Endothelial cell of umbilical vein (primary cell): ENCODE data around the gene SERTAD1. TPM values are rescaled to one million over a fixed set of nuclear protein-coding genes. Genes with fewer than 3 reads are reported as not detected.
A peak's percentile ranks its signal among the peaks of the same experiment; 100 is the strongest.

Source experiments
- BruUV-seq: library from RNA; stranded (reverse); fragments of 400-500 nt; replicated peaks from 2 replicates; lab custom pipeline; 2021; lab: Mats Ljungman, UMichigan
- CTCF ChIA-PET: fragments of 300-600, 350-600 bp; sonication (Branson Sonifier 250); formaldehyde crosslinking; loops from one replicate; lab custom pipeline; 2021; ENCODE audit warnings: antibody characterized with exemption, inconsistent platforms; lab: Charles Lee
- POLR2A ChIA-PET: fragments of 300-600, 350-600 bp; sonication (Branson Sonifier 250); formaldehyde crosslinking; loops from one replicate; lab custom pipeline; 2021; ENCODE audit warnings: antibody characterized with exemption, inconsistent platforms; lab: Charles Lee
- DNase-seq: peaks from one replicate; pipeline ENCODE4 v3.0.0-alpha.2; 2011; ENCODE audit warnings: low read depth, low spot score
- FAIRE-seq: peaks from 2 replicates; lab custom pipeline; 2011; peaks lifted over from hg19 to GRCh38; lab: Jason Lieb, UNC
- H2AFZ ChIP-seq: 2 replicates; pipeline ENCODE4 v1.6.0; 2012; ENCODE audit warnings: low read depth, low read length, control low read depth, inconsistent platforms
- H3K27ac ChIP-seq: 2 replicates; pipeline ENCODE4 v1.5.1; 2011; ENCODE audit warnings: low read depth, mild to moderate bottlenecking, control low read depth, low read length, moderate library complexity; ENCODE audit not compliant: insufficient read depth
- H3K27me3 ChIP-seq, 2 experiments: 2 replicates each; pipeline versions ENCODE4 v1.6.0 to v1.6.1; 2011; ENCODE audit warnings: low read length in 2 of 2, mixed read lengths in 1 of 2; ENCODE audit not compliant: control insufficient read depth in 2 of 2, insufficient read depth in 2 of 2
- H3K36me3 ChIP-seq, 2 experiments: 2 replicates in 1 of 2; 3 replicates in 1 of 2; pipeline ENCODE4 v1.5.1; 2011; ENCODE audit warnings: low read length in 2 of 2, mild to moderate bottlenecking in 1 of 2, moderate library complexity in 1 of 2; ENCODE audit not compliant: control insufficient read depth in 2 of 2, insufficient read depth in 2 of 2; ENCODE audit errors: extremely low read depth in 1 of 2
- H3K4me1 ChIP-seq: 3 replicates; pipeline ENCODE4 v1.5.1; 2011; ENCODE audit warnings: mild to moderate bottlenecking, low read length; ENCODE audit not compliant: control insufficient read depth, insufficient read depth; ENCODE audit errors: extremely low read depth
- H3K4me2 ChIP-seq: 2 replicates; pipeline ENCODE4 v1.6.1; 2011; ENCODE audit warnings: low read length, control low read depth, mixed read lengths; ENCODE audit not compliant: insufficient read depth
- H3K4me3 ChIP-seq, 3 experiments: fragments of 200-600 bp in 1 of 3; sonication (generic), shearing (Covaris generic) in 1 of 3; replicated peaks in 1 of 3; 2 replicates each; pipeline ENCODE4 v1.5.1; 2011 to 2016; ENCODE audit warnings: control low read depth in 3 of 3, low read length in 3 of 3, mild to moderate bottlenecking in 2 of 3, inconsistent platforms in 1 of 3, low read depth in 1 of 3, moderate library complexity in 1 of 3; ENCODE audit not compliant: insufficient read depth in 1 of 3
- H3K79me2 ChIP-seq: 2 replicates; pipeline ENCODE4 v1.6.0; 2012; ENCODE audit warnings: low read length, inconsistent platforms; ENCODE audit not compliant: control insufficient read depth, insufficient read depth
- H3K9ac ChIP-seq: replicated peaks from 2 replicates; pipeline ENCODE3; 2011; ENCODE audit warnings: low read length, control low read depth; ENCODE audit not compliant: insufficient read depth; ENCODE audit errors: extremely low read depth
- H3K9me1 ChIP-seq: replicated peaks from 3 replicates; pipeline ENCODE4 v1.6.0; 2011; ENCODE audit warnings: mild to moderate bottlenecking, low read length; ENCODE audit not compliant: control insufficient read depth, insufficient read depth; ENCODE audit errors: extremely low read depth
- H3K9me3 ChIP-seq: replicated peaks from 2 replicates; pipeline ENCODE4 v1.5.1; 2012; ENCODE audit warnings: low read length, inconsistent platforms; ENCODE audit not compliant: control insufficient read depth, insufficient read depth
- H4K20me1 ChIP-seq: replicated peaks from 2 replicates; pipeline ENCODE3; 2011; ENCODE audit warnings: mild to moderate bottlenecking, low read length; ENCODE audit not compliant: control insufficient read depth, insufficient read depth; ENCODE audit errors: extremely low read depth
- CTCF ChIP-seq, 2 donors: IDR thresholded peaks; 1 replicate in 1 of 2; 2 replicates in 1 of 2; pipeline ENCODE4 v1.5.1; 2011; ENCODE audit warnings: low read length in 2 of 2, mild to moderate bottlenecking in 2 of 2, moderate library complexity in 2 of 2, control low read depth in 1 of 2, inconsistent platforms in 1 of 2, low read depth in 1 of 2; ENCODE audit not compliant: insufficient read depth in 1 of 2; ENCODE audit errors: extremely low read depth in 1 of 2
- EZH2 ChIP-seq: IDR thresholded peaks from 2 replicates; pipeline ENCODE4 v1.6.1; 2012; ENCODE audit warnings: borderline replicate concordance, low read depth, mild to moderate bottlenecking, moderate library complexity, low read length, inconsistent platforms; ENCODE audit not compliant: severe bottlenecking
- JUN ChIP-seq: IDR thresholded peaks from 2 replicates; pipeline ENCODE4 v1.6.1; 2011; ENCODE audit warnings: borderline replicate concordance, low read depth; ENCODE audit not compliant: insufficient read length, insufficient read depth
- MYC ChIP-seq: IDR thresholded peaks from one replicate; pipeline ENCODE4 v1.6.1; 2011; ENCODE audit warnings: mild to moderate bottlenecking, low read depth, low read length
- POLR2AphosphoS5 ChIP-seq: IDR thresholded peaks from 2 replicates; pipeline ENCODE4 v1.6.1; 2012; ENCODE audit warnings: low read depth, mild to moderate bottlenecking, control low read depth, low read length, moderate library complexity; ENCODE audit not compliant: insufficient read depth
- dilution Hi-C: fragments of 300-500 bp; cut with MboI; formaldehyde crosslinking; loops from one replicate; pipeline ENCODE4 v1.15.0; 2019; ENCODE audit warnings: low sequenced_read_pairs; ENCODE audit not compliant: extremely low pct_ligation_motif_present
- intact Hi-C: fragments of 100-400 bp; cut with micrococcal nuclease; formaldehyde crosslinking; loops from one replicate; pipeline ENCODE4 v1.10.0; 2022
- polyA plus RNA-seq, 4 experiments: library from polyadenylated mRNA; depleted of rRNA in 3 of 4; stranded (reverse) in 3 of 4; unstranded in 1 of 4; fragments of >200 nt; gene quantifications; 2 replicates each; pipeline versions ENCODE4 v1.2.1 to v1.2.3, GENCODE V29; 2011 to 2012; ENCODE audit warnings: missing spikeins in 1 of 4
- total RNA-seq: library from RNA; stranded (reverse); gene quantifications from 2 replicates; pipeline ENCODE4 v1.2.3, GENCODE V29; 2021
- TF ChIP-seq, protein P1 (sequence below): IDR thresholded peaks from 2 replicates; pipeline ENCODE4 v1.6.1; 2011; ENCODE audit not compliant: insufficient read depth, insufficient read length

The SERTAD1 gene
- total and polyA plus RNA-seq, 2 donors (not counting 3 experiments of a cell fraction or from before 2014, with no cell fraction given) = 8.8 to 15.3 TPM

- FAIRE-seq (no peak), DNase-seq (no peak)
- Histone ChIP-seq H3K9ac (no peak overlapping the region), H3K4me2 (no peak overlapping the region), H2AFZ (no peak overlapping the region), H3K36me3 (peaks cover 0 to 3% of the 10 kb centered on the region in 2 experiments), H3K9me3 (no peaks in the 10 kb centered on the region), H3K9me1 (no peaks in the 10 kb centered on the region), H3K27ac (no peak overlapping the region), H3K4me1 (no peaks in the 10 kb centered on the region), H3K79me2 (no peaks in the 10 kb centered on the region), H3K27me3 (no peaks in the 10 kb centered on the region), H3K4me3 (no peak overlapping the region), H4K20me1 (no peaks in the 10 kb centered on the region)
- dilution Hi-C loops (no loop called here), intact Hi-C loops (no loop called here)
- no peak for TF ChIP-seq JUN
- ChIA-PET CTCF (interaction anchor here (0.7 to 2.5 kb wide), 2 partner anchors 31 to 78 kb away, joined by 3 to 10 read pairs; no protein-coding TSS in a partner anchor), POLR2A (interaction anchor here (0.5 kb wide), 1 partner anchor 10 kb away, joined by 3 read pairs; no protein-coding TSS in a partner anchor)
- BruUV-seq = no TSS peak
Observed at GRCh38 chr19:40383668-40384248, 42.0 kb downstream of the SERTAD1 start.

- Histone ChIP-seq H3K4me1 (no peaks in the 10 kb centered on the region), H3K27ac (no peak overlapping the region), H3K4me3 (no peak overlapping the region), H3K9me3 (no peaks in the 10 kb centered on the region), H2AFZ (no peak overlapping the region), H3K9me1 (no peaks in the 10 kb centered on the region), H3K27me3 (no peaks in the 10 kb centered on the region), H3K36me3 (peaks cover 0 to 12% of the 10 kb centered on the region in 2 experiments), H4K20me1 (no peaks in the 10 kb centered on the region), H3K9ac (no peak overlapping the region), H3K79me2 (no peaks in the 10 kb centered on the region), H3K4me2 (no peak overlapping the region)
- DNase-seq (no peak), FAIRE-seq (no peak)
- BruUV-seq = no TSS peak
- CTCF ChIA-PET = interaction anchor here (0.6 to 1.1 kb wide), 3 partner anchors 16 to 241 kb away, joined by 3 to 13 read pairs (median 3); no protein-coding TSS in a partner anchor
- POLR2A ChIA-PET = no interaction called here
- intact Hi-C loops (no loop called here), dilution Hi-C loops (no loop called here)
- TF ChIP-seq CTCF (IDR thresholded peaks at IDR 0.05; ENCODE audit: extremely low read depth in 1 of 2, insufficient read depth in 1 of 2, low read depth in 1 of 2, low read length in 2 of 2) (peak in 1 of 2 donors; percentile 22), MYC (no peak), JUN (no peak), EZH2 (no peak), POLR2AphosphoS5 (no peak)
- TF ChIP-seq, protein P1, sequence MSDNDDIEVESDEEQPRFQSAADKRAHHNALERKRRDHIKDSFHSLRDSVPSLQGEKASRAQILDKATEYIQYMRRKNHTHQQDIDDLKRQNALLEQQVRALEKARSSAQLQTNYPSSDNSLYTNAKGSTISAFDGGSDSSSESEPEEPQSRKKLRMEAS = no peak
Observed at GRCh38 chr19:40381321-40381720, 44.5 kb downstream of the SERTAD1 start.
